ENCODE results near the gene HOXC9.
"Not testable (repeated sequence)": the region's sequence is repeated elsewhere in the genome, so short reads cannot be mapped to it uniquely, and the experiment has no call there.

HOXC9 gene

DNA sequence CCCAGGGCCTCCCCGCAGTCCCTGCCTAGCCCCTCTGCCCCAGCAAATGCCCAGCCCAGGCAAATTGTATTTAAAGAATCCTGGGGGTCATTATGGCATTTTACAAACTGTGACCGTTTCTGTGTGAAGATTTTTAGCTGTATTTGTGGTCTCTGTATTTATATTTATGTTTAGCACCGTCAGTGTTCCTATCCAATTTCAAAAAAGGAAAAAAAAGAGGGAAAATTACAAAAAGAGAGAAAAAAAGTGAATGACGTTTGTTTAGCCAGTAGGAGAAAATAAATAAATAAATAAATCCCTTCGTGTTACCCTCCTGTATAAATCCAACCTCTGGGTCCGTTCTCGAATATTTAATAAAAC, 30.5 kb downstream of the HOXC9 start:
- no peak for DNase-seq

GRCh38 chr12:54030889-54031471, 31.0 kb downstream of the HOXC9 start:
- no peak for DNase-seq

- no peak for DNase-seq
Measured at GRCh38 chr12:54031480-54031879, 31.5 kb downstream of the HOXC9 start.

- no peak for DNase-seq
Measured at GRCh38 chr12:54032086-54032619, 32.2 kb downstream of the HOXC9 start.

DNA sequence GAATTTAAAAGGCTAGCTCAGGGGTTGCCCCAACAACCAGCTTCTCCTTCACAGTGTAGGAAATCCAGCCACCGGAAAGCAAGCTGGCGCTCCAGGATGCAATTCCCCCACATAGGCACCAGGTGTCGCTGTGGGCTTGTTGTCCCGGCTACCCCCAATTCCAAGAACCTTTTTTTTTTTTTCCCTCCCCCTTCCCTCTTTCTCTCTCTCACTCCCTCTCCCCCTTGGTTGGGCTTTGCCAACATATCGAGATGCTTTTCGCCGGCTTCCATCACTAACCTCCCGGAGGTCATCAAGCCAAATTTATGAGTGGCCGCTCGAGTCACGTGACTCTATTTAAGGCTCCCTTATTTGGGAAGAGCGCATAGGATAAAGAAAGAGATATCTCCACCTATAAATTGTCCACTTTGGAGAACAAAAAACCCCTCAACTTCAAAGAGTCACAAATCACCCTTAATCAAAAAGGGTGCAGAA, 32.7 kb downstream of the HOXC9 start, which contains the start of gene HOXC5:
Gene HOXC5, plus strand, starts transcription at position 424 of the 474 bp plus-strand sequence. CDS start 73 bp downstream, outside the sequence.
- DNase-seq, result peak; percentile 69

GRCh38 chr12:54033106-54033979, 33.4 kb downstream of the HOXC9 start:
- no peak for DNase-seq

- DNase-seq, result no peak
Measured at GRCh38 chr12:54033980-54034784, 34.2 kb downstream of the HOXC9 start.

- DNase-seq, result no peak
Measured at GRCh38 chr12:54034785-54035310, 34.9 kb downstream of the HOXC9 start.

GRCh38 chr12:54035568-54036264, 35.8 kb downstream of the HOXC9 start:
- no peak for DNase-seq

GRCh38 chr12:54036620-54037359, 36.8 kb downstream of the HOXC9 start:
- no peak for DNase-seq

DNA sequence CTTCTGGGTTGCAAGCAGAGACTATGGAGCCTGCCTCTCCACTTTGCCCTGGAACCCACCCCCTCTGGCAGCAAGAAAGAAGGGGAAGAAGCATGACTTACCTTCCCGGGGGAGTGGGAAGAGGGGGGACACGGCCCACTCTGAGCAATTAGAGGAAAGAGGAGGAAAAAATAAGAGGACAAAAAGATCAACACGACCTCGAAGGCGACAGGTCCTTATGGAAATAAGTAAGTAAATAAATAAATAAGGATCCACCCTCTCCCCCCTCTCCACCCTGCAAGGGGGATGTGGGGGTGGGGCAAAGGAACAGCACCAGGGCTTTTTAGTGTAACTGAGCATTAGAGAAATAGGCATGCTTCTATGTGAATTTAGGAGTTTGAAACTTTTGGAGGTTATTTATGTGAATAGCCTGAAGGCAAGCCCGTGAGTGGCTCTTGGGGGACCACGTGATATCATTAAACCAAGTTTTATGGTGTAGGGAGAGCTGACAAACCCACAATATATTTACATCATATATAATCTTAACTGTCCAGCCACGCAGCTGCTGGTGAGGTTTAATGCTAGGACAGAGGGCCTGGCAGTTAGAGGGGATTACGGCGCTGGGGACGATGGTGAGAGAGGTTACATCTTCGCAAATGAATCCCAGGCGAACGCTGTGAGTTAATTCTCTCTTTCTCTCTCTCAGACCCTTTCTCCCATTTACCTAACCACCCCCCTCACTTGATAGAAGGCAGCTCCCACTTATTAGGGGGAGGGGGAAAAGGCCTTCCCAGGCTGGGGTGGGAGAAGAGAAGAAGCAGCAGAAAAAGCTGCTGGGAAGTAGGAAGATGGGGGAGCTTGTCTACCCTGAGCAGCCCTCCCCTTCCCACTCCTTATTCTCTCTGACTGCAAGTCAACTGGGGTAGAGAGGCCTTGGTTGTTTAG, 37.7 kb downstream of the HOXC9 start:
- DNase-seq, result no peak

DNA sequence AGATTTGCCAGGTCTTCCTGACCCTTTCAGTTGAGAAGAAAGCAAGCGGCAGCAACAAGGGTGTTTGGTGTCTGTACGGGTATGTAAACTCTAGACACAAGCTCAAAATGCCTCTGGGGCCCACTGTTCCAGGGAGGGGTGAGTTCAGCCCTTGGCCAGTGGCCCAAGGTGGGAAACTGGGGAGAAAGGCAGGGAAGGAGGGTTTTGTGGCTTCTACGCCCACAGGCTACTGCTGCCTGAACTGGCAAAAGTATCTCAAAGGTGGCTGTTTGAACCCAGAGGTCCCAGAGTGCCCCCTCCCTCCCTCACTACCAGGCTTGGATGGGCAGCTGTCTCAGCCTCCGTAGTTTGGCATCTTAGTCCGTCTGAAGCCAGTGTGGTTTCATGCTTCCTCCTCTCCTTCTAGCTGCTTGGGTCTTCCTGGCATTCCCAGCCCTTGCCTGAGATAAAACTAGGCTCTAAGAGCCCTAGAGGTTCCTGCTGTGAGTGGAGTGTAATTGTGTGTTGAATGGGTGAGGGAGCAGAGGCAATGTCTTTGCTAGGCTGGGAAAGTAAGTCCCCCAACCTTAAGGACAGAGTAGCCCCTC, 38.4 kb downstream of the HOXC9 start:
- DNase-seq, result no peak

- DNase-seq, result no peak
Measured at GRCh38 chr12:54038871-54039414, 39.0 kb downstream of the HOXC9 start.

DNA sequence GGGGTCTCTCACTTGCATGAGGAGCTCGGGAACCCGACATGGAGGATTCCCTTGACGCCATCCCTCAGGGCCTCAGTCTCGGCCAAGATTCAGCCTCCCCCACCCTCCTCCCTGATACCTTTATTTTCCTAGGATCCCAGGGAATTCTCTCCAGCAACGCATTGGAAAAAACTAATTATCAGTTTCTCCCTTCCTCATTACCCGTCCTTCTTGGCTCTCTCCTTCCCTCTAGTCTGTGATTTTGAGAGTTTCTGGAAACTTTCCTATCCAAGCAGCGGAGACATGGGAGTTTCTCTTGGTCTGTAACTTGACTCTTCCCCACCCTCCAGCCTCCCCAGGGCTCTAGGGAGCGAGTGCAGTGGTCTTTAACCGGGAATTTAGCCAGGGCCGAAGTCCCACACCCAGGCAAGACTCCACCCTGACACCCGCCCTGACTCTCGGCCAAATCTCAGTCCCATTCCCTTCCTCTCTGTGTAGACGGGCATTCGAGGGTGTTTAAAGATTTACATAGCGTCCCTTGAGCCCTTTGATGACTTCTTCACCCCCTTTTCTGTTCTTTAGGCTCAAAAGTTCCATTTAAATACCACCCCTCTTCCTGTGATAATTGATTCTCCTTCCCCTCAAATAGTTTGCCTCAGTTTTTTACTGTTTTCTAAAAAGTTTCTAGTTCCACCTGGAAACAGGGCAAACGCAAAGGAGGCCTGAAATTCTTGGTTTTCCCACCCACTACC, 39.6 kb downstream of the HOXC9 start:
- no peak for DNase-seq

GRCh38 chr12:54040148-54040494, 40.2 kb downstream of the HOXC9 start:
- no peak for DNase-seq

- DNase-seq, result no peak
Measured at GRCh38 chr12:54040648-54041047, 40.7 kb downstream of the HOXC9 start.

- DNase-seq, result no peak
Measured at GRCh38 chr12:54041097-54041690, 41.2 kb downstream of the HOXC9 start.

- DNase-seq, result not testable (repeated sequence)
Measured at GRCh38 chr12:54042033-54042432, 42.1 kb downstream of the HOXC9 start.
